Loucy (cell line): ENCODE results near the gene MAN2B2.

Experiments
- CTCF ChIP-seq: fragments of 200-600 bp; sonication (generic); conservative IDR thresholded peaks from 2 replicates; pipeline ENCODE4 v1.5.1; 2014; ENCODE audit warnings: mild to moderate bottlenecking, antibody characterized with exemption, low read length
- EZH2phosphoT487 ChIP-seq: fragments of 200-600 bp; IDR thresholded peaks from 2 replicates; pipeline ENCODE4 v1.6.1; 2018; ENCODE audit warnings: antibody characterized with exemption, mild to moderate bottlenecking, moderate library complexity, borderline replicate concordance

GRCh38 chr4:6665320-6665654 is 90.3 kb downstream of the MAN2B2 start:
- TF ChIP-seq CTCF (no peak), EZH2phosphoT487 (no peak)
